ENCODE measurements around the gene RHEX. TPM values are rescaled to one million over a fixed set of nuclear protein-coding genes. Genes with fewer than 3 reads are reported as not detected.

Gene RHEX, protein sequence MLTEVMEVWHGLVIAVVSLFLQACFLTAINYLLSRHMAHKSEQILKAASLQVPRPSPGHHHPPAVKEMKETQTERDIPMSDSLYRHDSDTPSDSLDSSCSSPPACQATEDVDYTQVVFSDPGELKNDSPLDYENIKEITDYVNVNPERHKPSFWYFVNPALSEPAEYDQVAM
- not detected in 5 replicates for total RNA-seq (2022; extraction: Qiagen RNA extraction; ENCODE audit: low read depth)

DNA sequence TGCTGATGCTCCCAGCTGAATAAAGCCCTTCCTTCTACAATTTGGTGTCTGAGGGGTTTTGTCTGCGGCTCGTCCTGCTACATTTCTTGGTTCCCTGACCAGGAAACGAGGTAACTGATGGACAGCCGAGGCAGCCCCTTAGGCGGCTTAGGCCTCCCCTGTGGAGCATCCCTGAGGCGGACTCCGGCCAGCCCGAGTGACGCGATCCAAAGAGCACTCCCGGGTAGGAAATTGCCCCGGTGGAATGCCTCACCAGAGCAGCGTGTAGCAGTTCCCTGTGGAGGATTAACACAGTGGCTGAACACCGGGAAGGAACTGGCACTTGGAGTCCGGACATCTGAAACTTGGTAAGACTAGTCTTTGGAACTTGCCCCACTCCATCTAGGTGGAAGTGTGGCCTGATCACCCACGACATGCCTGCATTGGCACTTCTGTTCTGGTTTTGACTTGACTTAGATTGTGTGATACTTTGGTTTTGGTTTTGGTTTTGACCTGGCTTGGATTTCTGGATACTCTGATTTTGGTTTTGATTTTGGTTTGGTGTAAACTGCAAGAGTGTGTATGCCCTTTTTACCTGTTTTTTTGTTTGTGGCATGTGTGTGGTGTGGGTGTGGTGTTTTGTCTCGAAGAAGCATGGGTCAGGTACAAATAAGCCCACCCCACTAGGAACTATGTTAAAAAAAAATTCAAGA lies at the start of gene RHEX:
Gene RHEX, plus strand, starts transcription at position 255 of the 692 bp plus-strand sequence. CDS start 44,656 bp downstream, outside the sequence.

DNA sequence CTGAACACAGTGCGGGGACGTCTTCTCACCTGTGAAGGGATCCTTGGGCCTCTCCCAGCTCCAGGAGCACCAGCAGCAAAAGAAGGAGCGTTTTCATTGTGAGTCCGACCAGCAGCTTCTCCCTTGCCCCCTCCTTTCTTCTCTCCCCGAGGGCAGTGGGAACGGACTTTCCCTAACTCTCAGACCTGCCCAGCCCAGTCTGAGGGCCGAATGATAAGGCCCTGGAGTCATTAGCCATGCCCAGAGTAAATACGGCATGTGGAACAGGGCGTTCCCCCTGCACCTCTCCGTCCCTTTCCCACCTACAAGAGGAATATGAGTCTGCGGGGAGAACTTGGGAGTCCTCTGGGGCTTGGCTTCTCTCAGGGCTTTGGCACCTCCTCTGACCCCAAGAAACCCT lies 29.3 kb upstream of the RHEX start, which contains the start of gene CTSE:
Gene CTSE, minus strand, starts transcription at position 201 of the 400 bp plus-strand sequence. Its CDS starts 104 bp downstream, at position 97.

DNA sequence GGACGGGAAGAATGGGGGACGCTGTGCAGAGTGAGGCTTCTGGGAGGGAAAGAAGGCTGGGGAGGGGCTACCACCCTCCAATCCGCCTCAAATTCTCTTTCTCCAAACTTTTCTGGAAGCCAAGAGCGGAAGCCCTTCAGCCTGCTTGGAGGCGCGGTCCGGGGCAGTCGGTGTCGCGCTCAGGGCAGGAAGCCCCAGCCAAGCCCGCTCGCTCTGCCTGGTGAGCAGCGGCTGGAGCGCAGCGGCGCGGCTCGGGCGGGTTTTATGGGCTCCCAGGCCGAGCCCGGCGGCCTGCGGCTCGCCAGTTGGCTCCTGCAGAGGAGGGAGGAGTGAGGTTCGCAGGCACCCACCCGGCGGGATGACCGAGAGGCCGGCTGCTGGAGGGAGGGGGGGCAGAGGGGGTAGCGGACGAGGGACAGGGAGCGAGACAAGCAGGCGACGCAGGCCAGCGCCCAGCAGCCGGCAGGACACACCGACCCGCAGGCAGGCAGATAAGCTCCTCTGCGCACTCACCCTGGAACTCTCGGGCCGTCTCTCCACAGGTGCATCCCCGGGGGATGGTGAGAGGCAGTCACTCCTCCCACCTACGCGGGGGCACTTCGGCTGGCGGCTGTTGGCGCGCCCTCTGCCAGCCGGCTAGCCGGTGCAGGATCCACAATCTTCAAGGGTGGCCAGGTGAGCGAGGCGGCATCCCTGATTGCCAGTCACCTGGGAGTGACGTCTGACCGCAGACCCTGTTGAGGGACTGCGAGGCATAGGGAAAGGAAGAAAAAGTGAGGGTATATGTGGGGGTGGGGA lies 64.4 kb downstream of the RHEX start, which contains the start of gene AVPR1B:
Gene AVPR1B, minus strand, starts transcription at position 238 of the 798 bp plus-strand sequence. CDS start 498 bp downstream, outside the sequence.

Other genes with a start within 250 kb of the RHEX start
- gene SLC41A1, start 240.0 kb upstream of the RHEX start, total RNA-seq (2022; extraction: Qiagen RNA extraction; ENCODE audit: low read depth), result 20.6 to 30.6 TPM (median 24.8 TPM) in 5 replicates
- not detected in 5 replicates for gene PM20D1, start 203.0 kb upstream of the RHEX start, total RNA-seq (2022; extraction: Qiagen RNA extraction; ENCODE audit: low read depth)
- 0.03 to 0.11 TPM (median 0.07 TPM) in 4 of 5 replicates, not detected in the other for gene SLC26A9, start 109.7 kb upstream of the RHEX start, total RNA-seq (2022; extraction: Qiagen RNA extraction; ENCODE audit: low read depth)
- 1.2 to 3.4 TPM (median 1.5 TPM) in 5 replicates for gene RAB7B, start 49.8 kb upstream of the RHEX start, total RNA-seq (2022; extraction: Qiagen RNA extraction; ENCODE audit: low read depth)
- gene CTSE, start 29.3 kb upstream of the RHEX start, total RNA-seq (2022; extraction: Qiagen RNA extraction; ENCODE audit: low read depth), result 0.08 TPM in 1 of 5 replicates, not detected in the others
- not detected in 5 replicates for gene AVPR1B, start 64.2 kb downstream of the RHEX start, total RNA-seq (2022; extraction: Qiagen RNA extraction; ENCODE audit: low read depth)
- gene FAM72A, start 149.7 kb downstream of the RHEX start, total RNA-seq (2022; extraction: Qiagen RNA extraction; ENCODE audit: low read depth), result 8.1 to 12.6 TPM (median 11.7 TPM) in 5 replicates
- 15.0 to 28.4 TPM (median 24.9 TPM) in 5 replicates for gene SRGAP2, start 150.4 kb downstream of the RHEX start, total RNA-seq (2022; extraction: Qiagen RNA extraction; ENCODE audit: low read depth)

All from A549 treated with RU486 at 1 μM for 4 hours (cell line).